Panc1 (cell line): ENCODE data around the gene ICE2. TPM values are rescaled to one million over a fixed set of nuclear protein-coding genes. Genes with fewer than 3 reads are reported as not detected.

Experiments
- ATAC-seq: fragments of 200-7000 bp; cut with Tn5 transposase; 2 replicates; pipeline ENCODE4 v1.9.1; 2020; ENCODE audit warnings: mild to moderate bottlenecking, moderate library complexity
- BruUV-seq: library from RNA; stranded (reverse); fragments of 400-500 nt; replicated peaks from 2 replicates; lab custom pipeline; 2021; lab: Mats Ljungman, UMichigan
- CTCF ChIA-PET: fragments of 300-600 bp; sonication (Branson Sonifier 250); formaldehyde crosslinking; loops from one replicate; lab custom pipeline; 2022; ENCODE audit warnings: antibody characterized with exemption; lab: Charles Lee
- POLR2A ChIA-PET: fragments of 300-600 bp; sonication (Branson Sonifier 250); formaldehyde crosslinking; loops from one replicate; lab custom pipeline; 2022; ENCODE audit warnings: antibody characterized with exemption; lab: Charles Lee
- DNase-seq: peaks from one replicate; pipeline ENCODE4 v3.0.0-alpha.2; 2010; ENCODE audit warnings: low read depth, low spot score
- H3K27ac ChIP-seq: 2 replicates; pipeline ENCODE4 v1.5.1; 2011; ENCODE audit warnings: mild to moderate bottlenecking, low read length, inconsistent platforms
- H3K27me3 ChIP-seq: fragments of 200-500 bp; sonication (Bioruptor generic); 2 replicates; pipeline ENCODE4 v1.6.0; 2014; ENCODE audit warnings: low read length, inconsistent platforms; ENCODE audit not compliant: control insufficient read depth, insufficient read depth
- H3K36me3 ChIP-seq: fragments of 200-500 bp; sonication (Bioruptor generic); 2 replicates; pipeline ENCODE4 v1.5.1; 2014; ENCODE audit warnings: inconsistent platforms, mild to moderate bottlenecking, low read length, moderate library complexity; ENCODE audit not compliant: control insufficient read depth, insufficient read depth
- H3K4me1 ChIP-seq: 2 replicates; pipeline ENCODE4 v1.5.1; 2011; ENCODE audit warnings: inconsistent platforms, mild to moderate bottlenecking, low read length, moderate library complexity; ENCODE audit not compliant: control insufficient read depth, insufficient read depth
- H3K4me3 ChIP-seq, 2 experiments: 2 replicates each; pipeline ENCODE4 v1.5.1; 2011 to 2012; ENCODE audit warnings: low read depth in 2 of 2, low read length in 2 of 2, mild to moderate bottlenecking in 2 of 2, inconsistent platforms in 1 of 2, moderate library complexity in 1 of 2
- H3K9me3 ChIP-seq: fragments of 200-500 bp; sonication (Bioruptor generic); 2 replicates; pipeline ENCODE4 v1.5.1; 2014; ENCODE audit warnings: low read depth, mild to moderate bottlenecking, inconsistent platforms, low read length, moderate library complexity; ENCODE audit not compliant: control insufficient read depth, insufficient read depth
- POLR2AphosphoS5 ChIP-seq: IDR thresholded peaks from 2 replicates; pipeline ENCODE4 v1.6.1; 2012; ENCODE audit warnings: mild to moderate bottlenecking, low read depth, low read length, moderate library complexity
- REST ChIP-seq, 2 experiments: IDR thresholded peaks; 2 replicates each; pipeline ENCODE4 v1.6.1; 2011 to 2012; ENCODE audit warnings: low read depth in 2 of 2, control low read depth in 1 of 2, low read length in 1 of 2, mild to moderate bottlenecking in 1 of 2, moderate library complexity in 1 of 2; ENCODE audit not compliant: insufficient read depth in 1 of 2
- SIN3A ChIP-seq: IDR thresholded peaks from 2 replicates; pipeline ENCODE4 v1.6.1; 2012; ENCODE audit warnings: low read depth, mild to moderate bottlenecking, low read length, moderate library complexity, borderline replicate concordance; ENCODE audit not compliant: insufficient read depth
- TCF7L2 ChIP-seq: IDR thresholded peaks from 2 replicates; pipeline ENCODE4 v1.6.1; 2011; ENCODE audit warnings: mild to moderate bottlenecking, low read depth, low read length, inconsistent platforms
- in situ Hi-C: cut with HindIII; loops from 2 replicates; pipeline ENCODE4 v1.10.0; 2016; ENCODE audit warnings: low sequenced_read_pairs, low pct_unique_long_range_greater_than_20kb
- intact Hi-C: fragments of 100-400 bp; cut with micrococcal nuclease; formaldehyde crosslinking; loops from one replicate; pipeline ENCODE4 v1.10.0; 2022; ENCODE audit not compliant: unreplicated experiment
- total RNA-seq: library from RNA; stranded (reverse); gene quantifications from one replicate; pipeline ENCODE4 v1.2.1, GENCODE V29; 2021; ENCODE audit not compliant: unreplicated experiment
- TF ChIP-seq, protein P1 (sequence below): fragments of 450-650 bp; IDR thresholded peaks from 2 replicates; pipeline ENCODE4 v1.5.1; 2017; ENCODE audit warnings: mild to moderate bottlenecking

Gene ICE2
- total RNA-seq, 1 experiment from 2014 or later = 66.2 TPM

- ATAC-seq (no peak), DNase-seq (no peak)
- no peaks in the 10 kb centered on the region for H3K9me3 ChIP-seq
- no peak overlapping the region for H3K4me3 ChIP-seq
- intact Hi-C loops (loop anchor here (5.0 to 10.0 kb wide), 2 partner anchors 43 to 155 kb away; no protein-coding TSS in a partner anchor), in situ Hi-C loops (no loop called here)
- POLR2A ChIA-PET = no interaction called here
- H3K4me1 ChIP-seq = 0 out of 2 replicates have a peak, but pooled peaks cover 2% of the 10 kb centered on the region
- CTCF ChIA-PET = no interaction called here
- no peaks in the 10 kb centered on the region for H3K27me3 ChIP-seq
- BruUV-seq = no TSS peak
- H3K36me3 ChIP-seq = no peaks in the 10 kb centered on the region
- TF ChIP-seq POLR2AphosphoS5 (no peak), REST (IDR thresholded peaks at IDR 0.05; ENCODE audit: insufficient read depth in 1 of 2, low read depth in 2 of 2, low read length in 1 of 2) (no peak), TCF7L2 (no peak), SIN3A (no peak)
- TF ChIP-seq, protein P1, sequence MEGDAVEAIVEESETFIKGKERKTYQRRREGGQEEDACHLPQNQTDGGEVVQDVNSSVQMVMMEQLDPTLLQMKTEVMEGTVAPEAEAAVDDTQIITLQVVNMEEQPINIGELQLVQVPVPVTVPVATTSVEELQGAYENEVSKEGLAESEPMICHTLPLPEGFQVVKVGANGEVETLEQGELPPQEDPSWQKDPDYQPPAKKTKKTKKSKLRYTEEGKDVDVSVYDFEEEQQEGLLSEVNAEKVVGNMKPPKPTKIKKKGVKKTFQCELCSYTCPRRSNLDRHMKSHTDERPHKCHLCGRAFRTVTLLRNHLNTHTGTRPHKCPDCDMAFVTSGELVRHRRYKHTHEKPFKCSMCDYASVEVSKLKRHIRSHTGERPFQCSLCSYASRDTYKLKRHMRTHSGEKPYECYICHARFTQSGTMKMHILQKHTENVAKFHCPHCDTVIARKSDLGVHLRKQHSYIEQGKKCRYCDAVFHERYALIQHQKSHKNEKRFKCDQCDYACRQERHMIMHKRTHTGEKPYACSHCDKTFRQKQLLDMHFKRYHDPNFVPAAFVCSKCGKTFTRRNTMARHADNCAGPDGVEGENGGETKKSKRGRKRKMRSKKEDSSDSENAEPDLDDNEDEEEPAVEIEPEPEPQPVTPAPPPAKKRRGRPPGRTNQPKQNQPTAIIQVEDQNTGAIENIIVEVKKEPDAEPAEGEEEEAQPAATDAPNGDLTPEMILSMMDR = no peak
- H3K27ac ChIP-seq = no peak overlapping the region
Observed at GRCh38 chr15:60509470-60509869, 30.5 kb upstream of the ICE2 start.

- no TSS peak for BruUV-seq
- no peak overlapping the region for H3K4me3 ChIP-seq
- intact Hi-C loops (loop anchor here (5.0 to 10.0 kb wide), 2 partner anchors 44 to 154 kb away; no protein-coding TSS in a partner anchor), in situ Hi-C loops (no loop called here)
- H3K9me3 ChIP-seq = no peaks in the 10 kb centered on the region
- no peaks in the 10 kb centered on the region for H3K36me3 ChIP-seq
- H3K27ac ChIP-seq = no peak overlapping the region
- TF ChIP-seq POLR2AphosphoS5 (no peak), SIN3A (no peak), REST (IDR thresholded peaks at IDR 0.05; ENCODE audit: insufficient read depth in 1 of 2, low read depth in 2 of 2, low read length in 1 of 2) (no peak), TCF7L2 (no peak)
- TF ChIP-seq, protein P1 = no peak
- H3K27me3 ChIP-seq = no peaks in the 10 kb centered on the region
- ChIA-PET POLR2A (no interaction called here), CTCF (interaction anchor here (0.7 to 1.2 kb wide), 4 partner anchors 12 to 408 kb away, joined by 3 to 4 read pairs (median 4); no protein-coding TSS in a partner anchor)
- no peak for DNase-seq
- no peak for ATAC-seq
- H3K4me1 ChIP-seq = 0 out of 2 replicates have a peak, but pooled peaks cover 2% of the 10 kb centered on the region
Observed at GRCh38 chr15:60508442-60508841, 29.5 kb upstream of the ICE2 start.
